Neutrophil (primary cell): ENCODE measurements around the gene MCTP2.

ENCODE experiments used
- H3K27ac ChIP-seq: fragments of 200-600 bp; sonication (generic); 2 replicates; pipeline ENCODE4 v1.5.1; 2016; ENCODE audit warnings: mild to moderate bottlenecking, moderate library complexity
- H3K27me3 ChIP-seq: fragments of 200-600 bp; sonication (generic); 2 replicates; pipeline ENCODE4 v1.6.0; 2016; ENCODE audit warnings: mild to moderate bottlenecking
- H3K36me3 ChIP-seq: fragments of 200-600 bp; sonication (generic); 2 replicates; pipeline ENCODE4 v1.5.1; 2017
- H3K4me1 ChIP-seq, 2 experiments: fragments of 200-600 bp in 1 of 2; sonication (generic) in 1 of 2; 1 replicate in 1 of 2; 2 replicates in 1 of 2; pipeline versions ENCODE4 v1.5.1 to v1.6.1; 2013 to 2016; ENCODE audit warnings: low read depth in 1 of 2, low read length in 1 of 2, mild to moderate bottlenecking in 1 of 2, moderate library complexity in 1 of 2; ENCODE audit not compliant: control insufficient read depth in 1 of 2, insufficient read depth in 1 of 2
- H3K4me3 ChIP-seq, 2 experiments: fragments of 200-600 bp in 1 of 2; sonication (generic) in 1 of 2; 1 replicate in 1 of 2; 2 replicates in 1 of 2; pipeline ENCODE4 v1.5.1; 2013 to 2016; ENCODE audit warnings: low read depth in 1 of 2, low read length in 1 of 2, mild to moderate bottlenecking in 1 of 2, moderate library complexity in 1 of 2
- H3K9me3 ChIP-seq: fragments of 200-600 bp; sonication (generic); 2 replicates; pipeline ENCODE4 v1.5.1; 2016
- TF ChIP-seq, protein P1 (sequence below): fragments of 200-600 bp; sonication (generic); IDR thresholded peaks from 2 replicates; pipeline ENCODE4 v1.5.1; 2016; ENCODE audit warnings: antibody characterized with exemption

The MCTP2 gene

DNA sequence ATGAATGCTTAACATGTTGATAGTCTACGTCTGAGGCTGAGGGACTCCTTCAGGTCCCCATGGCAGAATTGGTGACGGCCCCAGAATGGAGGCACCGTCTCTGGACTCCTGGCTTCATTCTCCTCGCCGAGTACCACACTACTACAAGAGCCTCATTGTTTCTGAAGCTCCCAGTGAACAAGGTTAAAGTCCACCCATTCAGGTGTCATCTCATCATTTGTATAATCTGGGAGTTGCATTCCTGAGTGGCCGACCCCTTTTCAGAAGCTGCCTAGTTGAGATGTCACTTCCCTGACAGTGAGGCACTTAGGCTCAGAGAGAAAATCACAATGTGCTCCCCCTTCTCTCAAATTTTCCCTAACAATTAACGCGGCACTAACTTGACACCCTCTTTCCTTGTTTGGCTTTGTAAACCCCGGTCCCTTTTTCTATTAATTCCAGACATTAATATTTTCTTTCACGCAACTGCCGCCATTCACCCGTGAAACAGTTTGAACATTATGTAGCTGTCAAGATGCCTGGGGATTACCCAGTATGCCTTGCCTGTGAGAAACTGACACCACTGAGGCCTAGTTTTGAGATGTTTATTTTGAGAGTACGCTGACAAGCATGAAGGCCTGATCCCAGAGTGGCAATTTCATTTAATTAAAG, 105.6 kb downstream of the MCTP2 start:
- no peak overlapping the region for H3K27ac ChIP-seq
- peaks cover 61% of the 10 kb centered on the region for H3K36me3 ChIP-seq
- no peaks in the 10 kb centered on the region for H3K4me1 ChIP-seq
- no peak overlapping the region for H3K4me3 ChIP-seq
- no peaks in the 10 kb centered on the region for H3K9me3 ChIP-seq
- TF ChIP-seq, protein P1, sequence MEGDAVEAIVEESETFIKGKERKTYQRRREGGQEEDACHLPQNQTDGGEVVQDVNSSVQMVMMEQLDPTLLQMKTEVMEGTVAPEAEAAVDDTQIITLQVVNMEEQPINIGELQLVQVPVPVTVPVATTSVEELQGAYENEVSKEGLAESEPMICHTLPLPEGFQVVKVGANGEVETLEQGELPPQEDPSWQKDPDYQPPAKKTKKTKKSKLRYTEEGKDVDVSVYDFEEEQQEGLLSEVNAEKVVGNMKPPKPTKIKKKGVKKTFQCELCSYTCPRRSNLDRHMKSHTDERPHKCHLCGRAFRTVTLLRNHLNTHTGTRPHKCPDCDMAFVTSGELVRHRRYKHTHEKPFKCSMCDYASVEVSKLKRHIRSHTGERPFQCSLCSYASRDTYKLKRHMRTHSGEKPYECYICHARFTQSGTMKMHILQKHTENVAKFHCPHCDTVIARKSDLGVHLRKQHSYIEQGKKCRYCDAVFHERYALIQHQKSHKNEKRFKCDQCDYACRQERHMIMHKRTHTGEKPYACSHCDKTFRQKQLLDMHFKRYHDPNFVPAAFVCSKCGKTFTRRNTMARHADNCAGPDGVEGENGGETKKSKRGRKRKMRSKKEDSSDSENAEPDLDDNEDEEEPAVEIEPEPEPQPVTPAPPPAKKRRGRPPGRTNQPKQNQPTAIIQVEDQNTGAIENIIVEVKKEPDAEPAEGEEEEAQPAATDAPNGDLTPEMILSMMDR, result no peak
- no peaks in the 10 kb centered on the region for H3K27me3 ChIP-seq

DNA sequence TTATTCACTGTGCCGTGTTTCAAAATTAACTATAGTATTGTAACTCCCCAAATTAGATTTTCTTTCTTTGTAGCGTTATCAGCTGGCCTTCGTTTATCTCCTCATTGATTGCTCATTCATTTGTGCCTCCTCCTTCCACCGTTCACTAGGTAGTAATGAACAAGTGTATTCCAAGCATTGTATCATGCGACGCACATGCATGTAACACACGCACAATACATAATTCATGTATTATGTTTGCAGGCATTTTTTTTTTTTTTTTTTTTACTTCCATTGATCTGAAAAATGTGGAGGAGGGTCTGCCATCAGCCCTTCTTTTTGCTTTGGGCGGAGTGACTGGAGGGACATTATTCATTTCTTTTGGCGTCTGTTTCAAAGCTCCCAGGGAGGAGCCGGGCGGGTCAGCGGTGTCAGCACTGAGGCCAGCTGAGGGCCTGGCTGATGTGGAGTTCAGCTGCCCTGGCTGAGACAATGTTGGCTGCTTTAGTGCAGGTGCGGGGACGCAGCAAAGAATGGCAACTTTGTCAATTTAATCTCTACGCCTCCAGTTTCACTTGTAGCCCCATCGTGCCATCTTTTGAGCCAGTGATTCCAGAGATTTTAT, 107.0 kb downstream of the MCTP2 start:
- no peaks in the 10 kb centered on the region for H3K27me3 ChIP-seq
- no peak overlapping the region for H3K4me3 ChIP-seq
- no peak overlapping the region for H3K27ac ChIP-seq
- no peaks in the 10 kb centered on the region for H3K4me1 ChIP-seq
- H3K36me3 ChIP-seq, result peaks cover 65% of the 10 kb centered on the region
- TF ChIP-seq, protein P1, result no peak
- no peaks in the 10 kb centered on the region for H3K9me3 ChIP-seq

DNA sequence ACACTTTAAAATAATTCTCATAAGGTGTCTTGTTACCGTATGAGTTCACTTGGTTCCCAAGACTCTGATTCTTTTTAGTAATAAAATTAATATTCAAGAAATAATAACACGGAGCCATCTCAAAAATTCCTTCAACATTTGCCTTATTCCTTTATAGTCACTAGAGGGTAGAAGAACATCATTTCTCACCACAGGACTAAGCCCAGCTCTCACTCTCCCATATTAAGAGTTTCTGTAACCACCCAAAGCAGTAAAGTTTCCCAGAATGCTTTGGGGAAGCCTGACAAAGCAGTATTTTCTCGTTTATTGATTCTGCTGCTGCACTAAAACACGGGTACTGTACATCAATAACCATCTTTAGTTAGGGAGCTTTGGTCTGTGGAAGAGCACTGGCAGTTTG, 114.9 kb downstream of the MCTP2 start:
- peak overlapping the region; percentile 14 for H3K27ac ChIP-seq
- H3K4me3 ChIP-seq, result no peak overlapping the region
- no peaks in the 10 kb centered on the region for H3K9me3 ChIP-seq
- TF ChIP-seq, protein P1, result no peak
- H3K36me3 ChIP-seq, result peaks cover 82% of the 10 kb centered on the region
- H3K4me1 ChIP-seq, result no peaks in the 10 kb centered on the region
- no peaks in the 10 kb centered on the region for H3K27me3 ChIP-seq

DNA sequence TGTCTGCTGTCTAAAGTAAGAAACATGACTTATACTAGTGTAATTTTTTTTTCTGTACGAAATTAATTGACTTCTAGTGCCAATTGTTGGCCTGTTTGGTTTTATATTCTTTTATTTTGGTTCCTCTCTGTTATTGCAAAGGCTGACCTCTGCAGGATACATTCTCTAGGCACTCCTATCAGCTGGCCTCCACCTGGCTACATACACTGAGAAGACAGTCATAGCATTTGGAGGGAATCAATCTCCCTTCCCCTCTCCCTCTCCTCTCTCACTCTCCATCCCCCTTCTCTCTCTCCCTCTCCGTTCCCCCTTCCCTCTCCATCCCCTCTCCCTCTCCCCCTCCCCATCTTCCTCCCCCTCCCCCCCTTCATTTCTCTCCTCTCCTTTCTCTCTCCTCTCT, 116.7 kb downstream of the MCTP2 start:
- no peaks in the 10 kb centered on the region for H3K4me1 ChIP-seq
- no peaks in the 10 kb centered on the region for H3K27me3 ChIP-seq
- H3K27ac ChIP-seq, result no peak overlapping the region
- H3K36me3 ChIP-seq, result peaks cover 81% of the 10 kb centered on the region
- TF ChIP-seq, protein P1, result no peak
- no peaks in the 10 kb centered on the region for H3K9me3 ChIP-seq
- H3K4me3 ChIP-seq, result no peak overlapping the region

DNA sequence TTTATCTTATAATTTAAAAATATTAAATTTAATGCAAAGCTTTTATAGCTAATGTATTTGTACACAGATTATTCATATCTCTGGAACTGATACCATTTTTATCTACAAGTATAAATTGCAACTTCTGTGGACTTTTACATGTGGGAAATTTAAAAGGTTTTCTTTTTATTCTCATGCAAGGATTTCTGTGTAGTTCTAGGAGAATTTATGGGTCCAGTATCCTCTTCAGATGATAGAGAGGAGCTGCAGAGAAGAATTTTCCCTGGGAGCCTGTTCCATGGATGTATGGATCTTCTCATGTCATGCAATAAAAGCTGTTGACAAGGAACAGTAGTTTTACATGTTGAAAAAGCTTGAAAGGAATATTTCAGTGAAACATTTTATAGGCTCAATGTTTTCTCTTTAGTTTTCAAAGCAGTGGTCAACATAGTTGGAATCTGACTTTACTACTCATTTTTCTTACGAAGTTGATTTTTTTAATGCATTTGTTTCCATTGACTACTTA, 119.7 kb downstream of the MCTP2 start:
- TF ChIP-seq, protein P1, result no peak
- Histone ChIP-seq H3K4me3 (no peak overlapping the region), H3K27me3 (no peaks in the 10 kb centered on the region), H3K27ac (no peak overlapping the region), H3K4me1 (no peaks in the 10 kb centered on the region), H3K36me3 (peaks cover 86% of the 10 kb centered on the region), H3K9me3 (no peaks in the 10 kb centered on the region)
